OCI-LY7 (cell line): ENCODE results near the gene KRTAP20-1. TPM values are rescaled to one million over a fixed set of nuclear protein-coding genes. Genes with fewer than 3 reads are reported as not detected.

Source experiments
- BruUV-seq: library from RNA; stranded (reverse); fragments of 400-500 nt; replicated peaks from 2 replicates; lab custom pipeline; 2021; lab: Mats Ljungman, UMichigan
- CTCF ChIA-PET: fragments of 300-600 bp; sonication (Branson Sonifier 250); formaldehyde crosslinking; loops from one replicate; lab custom pipeline; 2022; ENCODE audit warnings: antibody characterized with exemption; ENCODE audit not compliant: unreplicated experiment; lab: Charles Lee
- POLR2A ChIA-PET: fragments of 300-600 bp; sonication (Branson Sonifier 250); formaldehyde crosslinking; loops from one replicate; lab custom pipeline; 2022; ENCODE audit warnings: antibody characterized with exemption; lab: Charles Lee
- DNase-seq: peaks from one replicate; pipeline ENCODE4 v3.0.0-alpha.2; 2015; ENCODE audit warnings: low spot score
- H2AFZ ChIP-seq: fragments of 200-600 bp; sonication (generic), shearing (Covaris generic); 2 replicates; pipeline ENCODE4 v1.6.1; 2014; ENCODE audit warnings: mild to moderate bottlenecking, antibody characterized with exemption, low read length, moderate library complexity
- H3K27ac ChIP-seq: fragments of 200-600 bp; sonication (generic); 2 replicates; pipeline ENCODE4 v1.5.1; 2014; ENCODE audit warnings: mixed run types, low read depth, mild to moderate bottlenecking, moderate library complexity, low read length, inconsistent platforms; ENCODE audit not compliant: poor library complexity, severe bottlenecking
- H3K36me3 ChIP-seq: fragments of 200-600 bp; sonication (generic); 2 replicates; pipeline ENCODE4 v1.6.1; 2014; ENCODE audit warnings: mild to moderate bottlenecking, antibody characterized with exemption, low read length, moderate library complexity, mixed read lengths; ENCODE audit not compliant: insufficient read depth
- H3K4me1 ChIP-seq: fragments of 200-600 bp; sonication (generic); 2 replicates; pipeline ENCODE4 v1.5.1; 2014; ENCODE audit warnings: mild to moderate bottlenecking, low read length; ENCODE audit not compliant: insufficient read depth, poor library complexity, severe bottlenecking
- H3K4me2 ChIP-seq: fragments of 200-600 bp; sonication (generic); 2 replicates; pipeline ENCODE4 v1.6.1; 2014; ENCODE audit warnings: mild to moderate bottlenecking, low read length
- H3K4me3 ChIP-seq: fragments of 200-600 bp; sonication (generic); 2 replicates; pipeline ENCODE4 v1.5.1; 2014; ENCODE audit warnings: mild to moderate bottlenecking, low read depth, low read length; ENCODE audit not compliant: poor library complexity, severe bottlenecking
- H3K79me2 ChIP-seq: fragments of 200-600 bp; sonication (generic); 2 replicates; pipeline ENCODE4 v1.6.1; 2016; ENCODE audit warnings: low read depth, mild to moderate bottlenecking, low read length, moderate library complexity, mixed read lengths; ENCODE audit not compliant: insufficient read depth
- H3K9me2 ChIP-seq: fragments of 200-600 bp; sonication (generic); 2 replicates; pipeline ENCODE4 v1.6.1; 2016; ENCODE audit warnings: mild to moderate bottlenecking, low read length, mixed read lengths; ENCODE audit not compliant: insufficient read depth
- H3K9me3 ChIP-seq: fragments of 200-600 bp; sonication (generic); 2 replicates; pipeline ENCODE4 v1.6.1; 2014; ENCODE audit warnings: mild to moderate bottlenecking, mixed run types, low read length, mixed read lengths
- H4K20me1 ChIP-seq: fragments of 200-600 bp; sonication (generic); 2 replicates; pipeline ENCODE4 v1.6.1; 2014; ENCODE audit warnings: mild to moderate bottlenecking, antibody characterized with exemption, low read length, moderate library complexity, mixed read lengths; ENCODE audit not compliant: insufficient read depth
- CTCF ChIP-seq: fragments of 200-600 bp; sonication (generic); conservative IDR thresholded peaks from 2 replicates; pipeline ENCODE4 v1.5.1; 2014; ENCODE audit warnings: mild to moderate bottlenecking, antibody characterized with exemption, low read length, moderate library complexity, mixed read lengths
- EZH2phosphoT487 ChIP-seq: fragments of 200-600 bp; sonication (generic); IDR thresholded peaks from 2 replicates; pipeline ENCODE4 v1.6.1; 2018; ENCODE audit warnings: low read depth, borderline replicate concordance, mild to moderate bottlenecking, mixed run types, antibody characterized with exemption, low read length, moderate library complexity, mixed read lengths
- intact Hi-C: fragments of 100-400 bp; cut with micrococcal nuclease; formaldehyde crosslinking; loops from one replicate; pipeline ENCODE4 v1.10.0; 2022; ENCODE audit not compliant: unreplicated experiment
- total RNA-seq, 2 experiments: library from RNA; depleted of rRNA in 1 of 2; stranded (reverse); fragments of >200 nt in 1 of 2; shearing (Covaris generic) in 1 of 2; gene quantifications; 2 replicates each; pipeline ENCODE4 v1.2.3, GENCODE V29; 2014 to 2022

KRTAP20-1 gene
- total RNA-seq, 2 experiments from 2014 or later, result not detected

GRCh38 chr21:30600787-30601186 is 15.4 kb upstream of the KRTAP20-1 start, which contains the start of gene KRTAP22-1:
KRTAP22-1 (plus strand) TSS chr21:30601087.
- POLR2A ChIA-PET, result interaction anchor here (0.6 kb wide), 1 partner anchor 10 kb away, joined by 3 read pairs; no protein-coding TSS in a partner anchor

GRCh38 chr21:30605968-30606367 is 10.3 kb upstream of the KRTAP20-1 start:
- ChIA-PET POLR2A (no interaction called here), CTCF (no interaction called here)
- no peaks in the 10 kb centered on the region for H3K4me1 ChIP-seq
- intact Hi-C loops, result no loop called here
- no peak overlapping the region for H3K4me3 ChIP-seq
- no peaks in the 10 kb centered on the region for H3K9me2 ChIP-seq
- no peak for DNase-seq
- H4K20me1 ChIP-seq, result no peaks in the 10 kb centered on the region
- BruUV-seq, result no TSS peak
- H3K36me3 ChIP-seq, result no peaks in the 10 kb centered on the region
- no peaks in the 10 kb centered on the region for H3K79me2 ChIP-seq
- H3K4me2 ChIP-seq, result no peak overlapping the region
- no peak overlapping the region for H2AFZ ChIP-seq
- H3K9me3 ChIP-seq, result peaks cover 18% of the 10 kb centered on the region; the same call in 1 of the 2 replicates
- no peak overlapping the region for H3K27ac ChIP-seq
- no peak for TF ChIP-seq CTCF
- no peak for TF ChIP-seq EZH2phosphoT487

More at GRCh38 chr21:30600787-30601186, 15.4 kb upstream of the KRTAP20-1 start, which contains the start of gene KRTAP22-1:
- Histone ChIP-seq H3K27ac (no peak within 1 kb of the TSS), H3K9me3 (peaks cover 18% of the 10 kb centered on the region; the same call in 1 of the 2 replicates), H2AFZ (no peak within 1 kb of the TSS), H3K4me3 (no peak within 1 kb of the TSS), H3K9me2 (no peaks in the 10 kb centered on the region), H3K36me3 (no peaks in the 10 kb centered on the region), H3K79me2 (no peaks in the 10 kb centered on the region), H4K20me1 (no peaks in the 10 kb centered on the region), H3K4me1 (no peaks in the 10 kb centered on the region), H3K4me2 (no peak within 1 kb of the TSS)
- intact Hi-C loops, result no loop called here
- DNase-seq, result no peak
- BruUV-seq, result no TSS peak
- CTCF ChIA-PET, result no interaction called here
- TF ChIP-seq CTCF, result no peak
- TF ChIP-seq EZH2phosphoT487, result no peak

GRCh38 chr21:30612132-30612531 is 4.1 kb upstream of the KRTAP20-1 start:
- H3K79me2 ChIP-seq, result no peaks in the 10 kb centered on the region
- no peak for DNase-seq
- H3K9me3 ChIP-seq, result no peaks in the 10 kb centered on the region
- no peak overlapping the region for H2AFZ ChIP-seq
- no peaks in the 10 kb centered on the region for H3K9me2 ChIP-seq
- H3K36me3 ChIP-seq, result no peaks in the 10 kb centered on the region
- no peaks in the 10 kb centered on the region for H4K20me1 ChIP-seq
- no TSS peak for BruUV-seq
- intact Hi-C loops, result no loop called here
- no peak overlapping the region for H3K27ac ChIP-seq
- POLR2A ChIA-PET, result no interaction called here
- CTCF ChIA-PET, result no interaction called here
- no peaks in the 10 kb centered on the region for H3K4me1 ChIP-seq
- H3K4me2 ChIP-seq, result no peak overlapping the region
- H3K4me3 ChIP-seq, result no peak overlapping the region
- TF ChIP-seq CTCF (no peak), EZH2phosphoT487 (no peak)
